PC-3 (cell line): ENCODE measurements around the gene UBXN2A.
"Not testable (repeated sequence)": the region's sequence is repeated elsewhere in the genome, so short reads cannot be mapped to it uniquely, and the experiment has no call there.

Experiments
- EZH2 ChIP-seq: fragments of 300-600 bp; sonication (generic); IDR thresholded peaks from one replicate; pipeline ENCODE4 v1.6.1; 2017; ENCODE audit warnings: antibody characterized with exemption, mild to moderate bottlenecking, low read length; ENCODE audit not compliant: unreplicated experiment
- TF ChIP-seq, protein P1 (sequence below): fragments of 300-600 bp; sonication (generic); conservative IDR thresholded peaks from 2 replicates; pipeline ENCODE4 v1.5.1; 2017; ENCODE audit warnings: antibody characterized with exemption, low read depth, mild to moderate bottlenecking, low read length

DNA sequence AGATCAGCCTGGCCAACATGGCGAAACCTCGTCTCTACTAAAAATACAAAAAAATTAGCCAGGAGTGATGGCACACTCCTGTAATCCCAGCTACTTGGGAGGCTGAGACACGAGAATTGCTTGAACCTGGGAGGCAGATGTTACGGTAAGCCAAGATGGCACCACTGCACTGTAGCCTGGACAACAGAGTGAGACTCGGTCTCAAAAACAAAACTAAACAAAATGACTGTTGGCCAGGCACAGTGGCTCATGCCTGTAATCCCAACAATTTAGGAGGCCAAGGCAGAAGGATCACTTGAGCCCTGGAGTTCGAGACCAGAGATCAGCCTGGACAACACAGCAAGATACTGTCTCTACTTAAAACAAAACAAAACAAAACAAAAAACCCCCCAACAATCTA lies 102.9 kb downstream of the UBXN2A start:
- TF ChIP-seq, protein P1, sequence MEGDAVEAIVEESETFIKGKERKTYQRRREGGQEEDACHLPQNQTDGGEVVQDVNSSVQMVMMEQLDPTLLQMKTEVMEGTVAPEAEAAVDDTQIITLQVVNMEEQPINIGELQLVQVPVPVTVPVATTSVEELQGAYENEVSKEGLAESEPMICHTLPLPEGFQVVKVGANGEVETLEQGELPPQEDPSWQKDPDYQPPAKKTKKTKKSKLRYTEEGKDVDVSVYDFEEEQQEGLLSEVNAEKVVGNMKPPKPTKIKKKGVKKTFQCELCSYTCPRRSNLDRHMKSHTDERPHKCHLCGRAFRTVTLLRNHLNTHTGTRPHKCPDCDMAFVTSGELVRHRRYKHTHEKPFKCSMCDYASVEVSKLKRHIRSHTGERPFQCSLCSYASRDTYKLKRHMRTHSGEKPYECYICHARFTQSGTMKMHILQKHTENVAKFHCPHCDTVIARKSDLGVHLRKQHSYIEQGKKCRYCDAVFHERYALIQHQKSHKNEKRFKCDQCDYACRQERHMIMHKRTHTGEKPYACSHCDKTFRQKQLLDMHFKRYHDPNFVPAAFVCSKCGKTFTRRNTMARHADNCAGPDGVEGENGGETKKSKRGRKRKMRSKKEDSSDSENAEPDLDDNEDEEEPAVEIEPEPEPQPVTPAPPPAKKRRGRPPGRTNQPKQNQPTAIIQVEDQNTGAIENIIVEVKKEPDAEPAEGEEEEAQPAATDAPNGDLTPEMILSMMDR: not testable (repeated sequence)
- not testable (repeated sequence) for TF ChIP-seq EZH2
